ENCODE results near the gene CHEK2.
"Not testable (repeated sequence)": the region's sequence is repeated elsewhere in the genome, so short reads cannot be mapped to it uniquely, and the experiment has no call there.

Gene CHEK2

DNA sequence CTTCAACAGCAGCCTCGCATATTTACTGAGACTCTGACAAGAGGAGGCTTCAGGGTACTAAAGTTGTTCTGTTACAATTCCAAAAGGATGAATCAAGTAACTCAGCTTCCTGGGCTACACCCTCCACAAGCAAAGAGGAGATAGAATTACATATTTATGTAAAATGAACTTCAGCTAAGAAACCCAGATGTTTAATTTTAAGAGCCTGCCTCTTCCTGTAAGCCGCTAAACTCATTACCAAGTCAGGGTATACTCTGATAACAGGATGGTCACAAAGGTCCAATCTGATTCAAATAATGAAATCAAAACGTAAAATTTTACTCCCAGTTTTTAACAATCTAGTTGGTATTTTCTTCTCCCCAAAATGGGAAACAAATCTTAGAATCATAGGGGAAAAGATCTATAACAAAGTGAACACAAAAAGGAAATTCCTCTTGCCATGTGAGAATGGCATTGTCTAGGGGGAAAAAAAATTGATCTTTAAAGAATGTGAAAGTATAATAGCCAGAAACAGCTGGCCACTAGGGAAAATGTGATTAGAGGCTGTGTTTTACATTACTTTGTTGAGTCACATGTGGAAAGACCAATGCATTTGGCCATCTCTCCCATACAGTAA is 30.9 kb downstream of the CHEK2 start:
- H3K4me1 ChIP-seq (ENCODE audit: control insufficient read depth, insufficient read depth, low read length): no peaks in the 10 kb centered on the region
- H3K36me3 ChIP-seq (ENCODE audit: control insufficient read depth, insufficient read depth, low read length): no peaks in the 10 kb centered on the region
- no peak overlapping the region for H3K4me3 ChIP-seq (ENCODE audit: low read length)
- H3K27me3 ChIP-seq (ENCODE audit: control insufficient read depth, insufficient read depth, low read length): no peaks in the 10 kb centered on the region
- H3K9me3 ChIP-seq (ENCODE audit: control insufficient read depth, low read length): no peaks in the 10 kb centered on the region
- no peak overlapping the region for H3K9ac ChIP-seq (ENCODE audit: low read length)

DNA sequence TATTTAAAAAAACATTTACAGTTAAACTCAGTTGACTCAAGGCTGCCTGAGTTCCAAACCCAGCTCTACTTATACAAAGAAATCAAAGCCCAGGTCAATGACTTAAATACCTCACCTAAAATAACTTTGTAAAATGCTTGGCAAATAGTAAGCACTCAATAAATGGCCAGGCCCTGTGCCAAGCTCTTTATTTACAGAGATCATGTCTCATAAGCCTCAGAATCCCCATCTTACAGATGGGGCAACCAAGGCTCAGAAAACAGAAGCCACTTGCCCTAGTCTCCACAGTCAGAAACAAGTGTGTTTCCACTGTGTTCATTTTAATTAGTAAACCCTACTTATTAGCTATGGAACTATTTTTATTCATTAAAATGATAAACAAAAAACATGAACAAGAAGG is 31.5 kb downstream of the CHEK2 start:
- no peak overlapping the region for H3K4me3 ChIP-seq (ENCODE audit: low read length)
- H3K9me3 ChIP-seq (ENCODE audit: control insufficient read depth, low read length): no peaks in the 10 kb centered on the region
- H3K4me1 ChIP-seq (ENCODE audit: control insufficient read depth, insufficient read depth, low read length): no peaks in the 10 kb centered on the region
- H3K9ac ChIP-seq (ENCODE audit: low read length): no peak overlapping the region
- no peaks in the 10 kb centered on the region for H3K36me3 ChIP-seq (ENCODE audit: control insufficient read depth, insufficient read depth, low read length)
- no peaks in the 10 kb centered on the region for H3K27me3 ChIP-seq (ENCODE audit: control insufficient read depth, insufficient read depth, low read length)

DNA sequence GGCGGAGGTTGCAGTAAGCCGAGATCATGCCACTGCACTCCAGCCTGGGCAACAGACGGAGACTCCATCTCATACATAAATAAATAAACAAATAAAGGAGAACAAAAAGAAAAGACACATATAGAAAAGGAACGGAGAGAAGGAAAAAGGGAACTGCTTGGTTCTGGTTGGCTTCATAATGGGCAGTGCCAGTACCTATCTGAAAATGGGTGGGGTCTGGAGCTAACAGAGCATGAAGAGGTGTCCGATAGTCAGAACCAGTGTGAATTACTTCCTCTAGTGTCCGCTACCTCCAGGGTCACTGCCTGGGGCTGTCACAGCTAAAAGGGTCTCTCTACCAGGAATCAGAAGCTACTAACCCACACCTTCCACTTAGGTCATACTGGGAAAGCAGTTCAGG is 34.8 kb downstream of the CHEK2 start:
- Histone ChIP-seq H3K4me1 (ENCODE audit: control insufficient read depth, insufficient read depth, low read length) (no peaks in the 10 kb centered on the region), H3K9ac (ENCODE audit: low read length) (no peak overlapping the region), H3K36me3 (ENCODE audit: control insufficient read depth, insufficient read depth, low read length) (no peaks in the 10 kb centered on the region), H3K9me3 (ENCODE audit: control insufficient read depth, low read length) (no peaks in the 10 kb centered on the region), H3K27me3 (ENCODE audit: control insufficient read depth, insufficient read depth, low read length) (no peaks in the 10 kb centered on the region), H3K4me3 (ENCODE audit: low read length) (no peak overlapping the region)

DNA sequence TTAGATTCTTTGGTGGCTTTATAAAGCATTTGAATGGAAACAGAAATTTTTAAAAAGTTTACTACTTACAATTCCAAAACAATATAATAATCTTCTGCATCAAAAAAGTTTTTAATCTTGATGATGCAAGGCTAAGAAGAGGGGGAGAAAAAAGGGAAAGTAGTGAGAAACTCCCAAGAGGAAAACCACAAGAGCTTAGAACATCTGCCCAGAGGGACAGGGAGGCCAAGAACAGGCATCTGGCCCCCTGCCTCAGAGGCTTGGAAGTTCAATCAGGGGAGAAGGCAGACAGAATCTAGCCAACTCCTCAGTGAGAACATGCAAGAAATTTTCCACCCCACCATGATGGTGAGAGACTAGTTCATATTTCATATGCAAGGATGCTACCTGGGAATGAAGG is 38.2 kb downstream of the CHEK2 start:
- H3K9ac ChIP-seq (ENCODE audit: low read length): no peak overlapping the region
- no peak overlapping the region for H3K4me3 ChIP-seq (ENCODE audit: low read length)
- no peaks in the 10 kb centered on the region for H3K4me1 ChIP-seq (ENCODE audit: control insufficient read depth, insufficient read depth, low read length)
- no peaks in the 10 kb centered on the region for H3K27me3 ChIP-seq (ENCODE audit: control insufficient read depth, insufficient read depth, low read length)
- no peaks in the 10 kb centered on the region for H3K9me3 ChIP-seq (ENCODE audit: control insufficient read depth, low read length)
- no peaks in the 10 kb centered on the region for H3K36me3 ChIP-seq (ENCODE audit: control insufficient read depth, insufficient read depth, low read length)

DNA sequence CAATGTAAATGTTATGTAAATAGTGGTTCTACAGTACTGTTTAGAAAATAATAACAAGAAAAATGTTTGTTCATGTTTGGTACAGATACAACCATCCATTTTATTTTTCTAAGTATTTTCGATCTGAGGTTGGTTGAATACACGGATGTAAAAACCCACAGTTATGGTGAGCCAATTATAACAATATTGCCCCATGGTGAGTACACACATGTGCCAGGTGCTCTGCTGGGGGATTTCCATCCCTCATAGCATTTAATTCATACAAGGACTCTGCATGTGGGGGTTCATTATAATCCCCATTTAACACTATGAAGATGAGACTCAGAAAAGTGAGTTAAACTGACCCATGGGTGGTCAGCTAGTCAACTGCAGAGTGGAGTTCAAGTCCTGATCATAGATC is 38.7 kb downstream of the CHEK2 start:
- H3K9ac ChIP-seq (ENCODE audit: low read length): no peak overlapping the region
- H3K4me3 ChIP-seq (ENCODE audit: low read length): no peak overlapping the region
- H3K27me3 ChIP-seq (ENCODE audit: control insufficient read depth, insufficient read depth, low read length): no peaks in the 10 kb centered on the region
- H3K4me1 ChIP-seq (ENCODE audit: control insufficient read depth, insufficient read depth, low read length): no peaks in the 10 kb centered on the region
- H3K36me3 ChIP-seq (ENCODE audit: control insufficient read depth, insufficient read depth, low read length): no peaks in the 10 kb centered on the region
- no peaks in the 10 kb centered on the region for H3K9me3 ChIP-seq (ENCODE audit: control insufficient read depth, low read length)

DNA sequence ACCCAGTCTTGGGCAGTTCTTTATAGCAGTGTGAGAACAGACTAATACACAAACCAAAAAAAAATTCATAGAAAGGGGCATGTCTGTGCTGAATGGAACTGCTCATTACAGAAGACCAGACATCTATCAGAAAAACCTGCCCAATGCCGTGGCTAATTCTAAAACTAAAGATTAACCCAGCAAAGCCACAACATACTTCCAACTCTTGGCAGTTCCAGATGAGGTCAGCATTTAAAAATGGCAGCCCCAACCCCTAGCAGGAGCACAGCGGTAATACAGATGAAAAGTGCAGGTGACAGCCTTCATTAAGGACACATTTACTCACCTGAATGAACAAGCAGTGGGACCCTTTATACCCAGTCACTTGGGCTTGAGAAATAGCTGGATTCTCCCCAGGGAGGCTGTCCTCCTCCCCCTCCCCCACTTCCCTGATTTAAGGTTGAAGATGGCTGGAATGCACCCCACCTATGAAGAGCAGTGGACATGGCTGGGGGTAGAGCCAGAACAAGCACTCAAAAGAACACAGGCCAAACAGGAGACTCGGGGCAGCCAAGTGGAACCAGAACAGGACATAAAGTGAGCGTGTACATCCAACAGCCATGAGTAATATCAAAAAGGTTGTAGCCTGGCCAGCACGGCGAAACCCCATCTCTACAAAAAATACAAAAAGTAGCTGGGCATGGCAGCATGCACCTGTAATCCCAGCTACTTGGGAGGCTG is 48.4 kb downstream of the CHEK2 start:
- not testable (repeated sequence) for H3K4me1 ChIP-seq (ENCODE audit: control insufficient read depth, insufficient read depth, low read length); H3K9me3 ChIP-seq (ENCODE audit: control insufficient read depth, low read length); H3K9ac ChIP-seq (ENCODE audit: low read length)

DNA sequence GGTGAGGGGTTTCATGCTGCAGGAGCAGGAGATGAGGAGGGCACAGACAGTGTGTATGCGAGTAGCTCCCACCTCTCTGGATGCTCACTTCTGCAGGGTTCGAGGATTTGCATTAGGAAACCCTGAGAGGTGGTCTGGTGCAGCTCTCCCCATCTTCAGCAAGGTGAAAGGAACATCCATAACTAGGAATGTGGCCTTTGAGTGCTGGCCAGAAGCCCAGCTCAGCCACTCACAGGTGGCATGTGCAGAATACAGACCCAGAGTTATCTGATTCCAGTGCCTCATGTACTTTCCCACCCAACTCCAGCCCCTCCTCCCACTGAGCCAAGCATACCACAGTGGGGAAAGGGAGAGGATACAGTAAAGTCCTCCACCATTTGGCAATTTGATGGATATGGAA is 51.8 kb downstream of the CHEK2 start:
- not testable (repeated sequence) for H3K4me1 ChIP-seq (ENCODE audit: control insufficient read depth, insufficient read depth, low read length); H3K36me3 ChIP-seq (ENCODE audit: control insufficient read depth, insufficient read depth, low read length); H3K27me3 ChIP-seq (ENCODE audit: control insufficient read depth, insufficient read depth, low read length); H3K9ac ChIP-seq (ENCODE audit: low read length); H3K4me3 ChIP-seq (ENCODE audit: low read length); H3K9me3 ChIP-seq (ENCODE audit: control insufficient read depth, low read length)

More for the DNA sequence above, 48.4 kb downstream of the CHEK2 start:
- not testable (repeated sequence) for H3K4me3 ChIP-seq (ENCODE audit: low read length); H3K27me3 ChIP-seq (ENCODE audit: control insufficient read depth, insufficient read depth, low read length); H3K36me3 ChIP-seq (ENCODE audit: control insufficient read depth, insufficient read depth, low read length)

DNA sequence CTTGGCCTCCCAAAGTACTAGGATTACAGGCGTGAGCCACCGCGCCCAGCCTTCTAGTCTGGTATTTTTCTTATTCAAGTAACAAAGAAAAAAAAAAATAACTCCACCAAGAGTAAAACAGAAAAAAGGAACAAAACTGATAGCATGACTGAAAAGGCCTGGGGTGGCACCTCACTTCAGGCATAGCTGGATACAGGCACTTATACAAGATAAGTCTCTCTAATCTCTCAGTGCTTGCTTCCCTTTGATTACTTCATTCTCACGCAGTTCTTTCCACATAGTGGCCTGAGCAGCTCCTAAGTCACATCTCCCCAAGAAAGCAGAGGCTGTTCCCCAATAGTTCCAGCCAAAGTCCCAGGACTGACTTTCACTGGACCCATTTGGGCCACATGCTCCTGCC is 58.7 kb downstream of the CHEK2 start:
- not testable (repeated sequence) for H3K9me3 ChIP-seq (ENCODE audit: control insufficient read depth, low read length); H3K27me3 ChIP-seq (ENCODE audit: control insufficient read depth, insufficient read depth, low read length); H3K36me3 ChIP-seq (ENCODE audit: control insufficient read depth, insufficient read depth, low read length); H3K4me3 ChIP-seq (ENCODE audit: low read length); H3K9ac ChIP-seq (ENCODE audit: low read length); H3K4me1 ChIP-seq (ENCODE audit: control insufficient read depth, insufficient read depth, low read length)

DNA sequence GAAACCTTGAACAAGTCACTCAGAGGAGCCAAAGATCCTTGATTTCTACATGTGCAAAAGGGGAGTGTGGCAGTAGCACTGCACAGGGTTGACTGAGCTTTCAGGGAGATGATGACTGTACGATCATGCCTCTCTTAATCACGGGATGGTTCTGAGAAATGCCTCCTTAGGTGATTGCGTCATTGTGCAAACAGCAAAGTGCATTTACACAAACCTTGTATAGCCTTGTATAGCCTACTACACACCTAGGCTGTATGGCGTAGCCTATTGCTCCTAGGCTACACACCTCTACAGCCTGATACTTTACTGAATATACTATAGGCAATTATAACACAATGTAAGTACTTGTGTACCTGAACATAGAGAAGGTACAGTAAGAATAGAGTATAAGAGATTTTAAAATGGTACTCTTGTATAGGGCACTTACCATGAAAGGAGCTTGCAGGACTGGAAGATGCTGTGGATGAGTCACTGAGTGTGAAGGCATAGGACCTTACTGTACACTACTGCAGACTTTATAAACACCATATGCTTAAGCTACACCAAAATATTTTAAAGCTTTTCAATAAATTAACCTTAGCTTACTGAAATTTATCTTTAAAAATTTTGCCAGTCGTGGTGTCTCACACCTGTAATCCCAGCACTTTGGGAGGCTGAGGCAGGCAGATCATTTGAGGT is 60.7 kb downstream of the CHEK2 start:
- H3K4me3 ChIP-seq (ENCODE audit: low read length): not testable (repeated sequence)

DNA sequence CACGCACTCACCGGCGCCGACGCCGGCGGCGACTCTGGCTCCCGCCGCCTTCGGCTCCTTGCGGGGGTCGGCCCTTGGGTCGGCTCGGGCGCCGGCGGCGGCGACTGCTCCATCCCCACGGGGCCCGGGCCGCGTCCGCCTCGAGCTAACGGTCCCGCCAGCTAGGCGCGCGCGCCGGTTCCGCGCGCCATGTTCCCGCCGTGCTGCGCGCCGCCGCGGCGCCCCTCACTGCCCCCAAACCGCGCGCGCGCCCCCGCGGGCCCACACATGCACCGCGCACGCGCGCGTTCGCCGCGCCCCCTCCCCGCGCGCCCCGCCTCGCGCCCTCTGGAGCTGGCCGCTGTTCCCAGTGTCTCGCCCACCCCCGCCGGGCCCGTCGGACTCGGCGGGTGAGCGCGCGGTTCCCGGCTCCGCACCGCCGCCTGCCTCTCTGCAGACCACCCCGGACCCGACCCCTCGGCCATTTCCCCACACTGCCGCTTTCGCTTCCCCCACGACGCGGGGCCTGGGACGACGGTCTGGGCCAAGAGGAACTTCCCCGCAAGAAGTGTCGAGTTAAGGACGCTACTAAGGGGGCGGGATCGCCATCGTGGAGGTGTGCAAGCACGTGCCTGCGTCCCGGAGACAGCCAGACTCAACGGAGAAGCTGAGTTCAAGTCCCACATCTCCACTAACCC is 61.9 kb downstream of the CHEK2 start, which contains the start of gene TTC28:
TTC28 (minus strand) TSS at position 230 of the 677 bp plus-strand sequence; CDS start at position 113, 117 bp downstream.
- not testable (repeated sequence) for H3K36me3 ChIP-seq (ENCODE audit: control insufficient read depth, insufficient read depth, low read length); H3K9me3 ChIP-seq (ENCODE audit: control insufficient read depth, low read length); H3K27me3 ChIP-seq (ENCODE audit: control insufficient read depth, insufficient read depth, low read length); H3K4me1 ChIP-seq (ENCODE audit: control insufficient read depth, insufficient read depth, low read length)
- Histone ChIP-seq H3K4me3 (ENCODE audit: low read length) (peak within 1 kb of the TSS; percentile 46), H3K9ac (ENCODE audit: low read length) (peak within 1 kb of the TSS; percentile 48)

More for the DNA sequence above, 60.7 kb downstream of the CHEK2 start:
- not testable (repeated sequence) for H3K9ac ChIP-seq (ENCODE audit: low read length); H3K4me1 ChIP-seq (ENCODE audit: control insufficient read depth, insufficient read depth, low read length); H3K9me3 ChIP-seq (ENCODE audit: control insufficient read depth, low read length); H3K27me3 ChIP-seq (ENCODE audit: control insufficient read depth, insufficient read depth, low read length); H3K36me3 ChIP-seq (ENCODE audit: control insufficient read depth, insufficient read depth, low read length)

DNA sequence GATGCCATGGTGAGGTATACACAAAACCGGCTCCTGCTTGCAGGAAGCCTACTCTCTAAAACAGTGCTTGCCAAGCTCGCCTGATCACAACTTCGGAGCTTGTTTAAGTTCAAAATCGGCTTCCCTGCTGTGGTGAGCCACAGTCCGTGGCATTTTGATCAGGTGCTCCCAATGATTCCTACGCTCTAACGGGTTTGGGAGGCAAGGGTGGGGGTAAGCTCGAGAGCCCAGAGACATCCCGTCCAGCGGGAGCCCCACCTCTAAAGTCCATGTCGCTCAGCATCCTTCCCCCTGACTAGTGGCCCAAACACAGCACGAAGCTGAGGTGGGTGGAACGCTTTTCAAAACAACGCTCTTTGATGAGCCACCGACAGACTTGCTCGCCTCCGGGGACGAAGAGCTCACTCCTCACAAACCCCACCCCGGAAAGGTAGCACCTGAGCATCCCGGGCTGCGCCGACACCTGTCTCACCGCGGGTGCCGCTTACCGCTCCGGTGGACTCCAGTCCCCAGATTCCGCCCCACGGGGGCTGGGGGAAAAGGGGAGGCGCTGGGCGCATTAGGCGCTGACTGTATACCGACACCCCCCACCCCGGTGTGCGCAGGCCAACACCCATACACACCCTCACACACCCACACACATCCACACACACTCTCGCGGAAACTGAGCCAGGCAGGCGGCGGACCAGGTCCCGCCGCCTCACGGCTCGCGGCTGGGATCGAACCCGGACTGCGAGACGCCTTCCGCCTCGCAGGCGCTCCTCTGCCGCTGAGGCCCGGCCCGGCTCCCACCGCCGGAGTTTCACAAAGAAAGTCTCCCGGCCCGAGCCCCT is 62.6 kb downstream of the CHEK2 start:
- H3K36me3 ChIP-seq (ENCODE audit: control insufficient read depth, insufficient read depth, low read length); H3K4me1 ChIP-seq (ENCODE audit: control insufficient read depth, insufficient read depth, low read length); H3K9me3 ChIP-seq (ENCODE audit: control insufficient read depth, low read length); H3K27me3 ChIP-seq (ENCODE audit: control insufficient read depth, insufficient read depth, low read length): not testable (repeated sequence)
- H3K9ac ChIP-seq (ENCODE audit: low read length): peak overlapping the region; percentile 48
- peak overlapping the region; percentile 46 for H3K4me3 ChIP-seq (ENCODE audit: low read length)

All from mucosa of stomach (tissue), 1 donor.